H9 (cell line): ENCODE data around the gene CNGB1. TPM values are rescaled to one million over a fixed set of nuclear protein-coding genes. Genes with fewer than 3 reads are reported as not detected.

Experiments used
- DNase-seq: peaks from one replicate; pipeline ENCODE4 v3.0.0-alpha.2; 2017
- H2AFZ ChIP-seq: one replicate; pipeline ENCODE4 v1.6.1; 2013; ENCODE audit warnings: mild to moderate bottlenecking, low read length, control low read depth, moderate library complexity
- H2AK5ac ChIP-seq: 2 replicates; pipeline ENCODE4 v1.6.1; 2013; ENCODE audit warnings: low read length, control low read depth, mixed read lengths; ENCODE audit not compliant: insufficient read length
- H2BK120ac ChIP-seq: one replicate; pipeline ENCODE4 v1.6.1; 2013; ENCODE audit warnings: low read depth, mild to moderate bottlenecking, low read length, control low read depth, inconsistent platforms; ENCODE audit not compliant: poor library complexity, severe bottlenecking
- H2BK12ac ChIP-seq: 2 replicates; pipeline ENCODE4 v1.6.1; 2013; ENCODE audit warnings: low read length, control low read depth, mixed read lengths, low read depth; ENCODE audit not compliant: insufficient read length
- H2BK15ac ChIP-seq: 2 replicates; pipeline ENCODE4 v1.6.1; 2013; ENCODE audit warnings: low read depth, low read length, control low read depth
- H2BK20ac ChIP-seq: one replicate; pipeline ENCODE4 v1.6.1; 2013; ENCODE audit warnings: low read depth, mild to moderate bottlenecking, low read length, control low read depth, inconsistent platforms; ENCODE audit not compliant: poor library complexity, severe bottlenecking
- H2BK5ac ChIP-seq: 2 replicates; pipeline ENCODE4 v1.6.1; 2013; ENCODE audit warnings: low read length, control low read depth, mixed read lengths; ENCODE audit not compliant: insufficient read length
- H3K14ac ChIP-seq: 2 replicates; pipeline ENCODE4 v1.6.1; 2013; ENCODE audit warnings: low read length, control low read depth; ENCODE audit not compliant: insufficient read depth
- H3K18ac ChIP-seq: 2 replicates; pipeline ENCODE4 v1.6.1; 2013; ENCODE audit warnings: low read depth, mild to moderate bottlenecking, mixed read lengths, low read length, control low read depth; ENCODE audit not compliant: insufficient read length
- H3K23ac ChIP-seq: 2 replicates; pipeline ENCODE4 v1.6.1; 2013; ENCODE audit warnings: low read length, control low read depth, mixed read lengths, low read depth; ENCODE audit not compliant: insufficient read length
- H3K23me2 ChIP-seq: 2 replicates; pipeline ENCODE4 v1.6.1; 2013; ENCODE audit warnings: low read depth, mild to moderate bottlenecking, mixed read lengths, low read length, control low read depth; ENCODE audit not compliant: insufficient read length, poor library complexity, severe bottlenecking
- H3K27ac ChIP-seq: 2 replicates; pipeline ENCODE4 v1.5.1; 2013; ENCODE audit warnings: low read length, control low read depth, mixed read lengths, low read depth; ENCODE audit not compliant: insufficient read length
- H3K27me3 ChIP-seq: 2 replicates; pipeline ENCODE4 v1.6.1; 2013; ENCODE audit warnings: low read length, control low read depth, inconsistent platforms; ENCODE audit not compliant: insufficient read depth
- H3K4ac ChIP-seq: 2 replicates; pipeline ENCODE4 v1.6.1; 2013; ENCODE audit warnings: low read depth, mild to moderate bottlenecking, control low read depth, inconsistent platforms, low read length, moderate library complexity
- H3K4me1 ChIP-seq: 2 replicates; pipeline ENCODE4 v1.6.1; 2013; ENCODE audit warnings: low read length, control low read depth, inconsistent platforms; ENCODE audit not compliant: insufficient read depth
- H3K4me2 ChIP-seq: 2 replicates; pipeline ENCODE4 v1.6.1; 2013; ENCODE audit warnings: low read length, control low read depth, mixed read lengths; ENCODE audit not compliant: insufficient read length, insufficient read depth
- H3K56ac ChIP-seq: 2 replicates; pipeline ENCODE4 v1.6.1; 2013; ENCODE audit warnings: low read depth, mild to moderate bottlenecking, mixed read lengths, low read length, control low read depth; ENCODE audit not compliant: insufficient read length
- H3K79me1 ChIP-seq: 2 replicates; pipeline ENCODE4 v1.6.1; 2013; ENCODE audit warnings: low read depth, mild to moderate bottlenecking, moderate library complexity, low read length, control low read depth, inconsistent platforms; ENCODE audit not compliant: insufficient read depth, poor library complexity, severe bottlenecking
- H3K79me2 ChIP-seq: 2 replicates; pipeline ENCODE4 v1.6.1; 2013; ENCODE audit warnings: low read length, control low read depth, inconsistent platforms; ENCODE audit not compliant: insufficient read depth
- H3K9ac ChIP-seq: 2 replicates; pipeline ENCODE4 v1.6.1; 2013; ENCODE audit warnings: low read length, control low read depth, mixed read lengths; ENCODE audit not compliant: insufficient read length; ENCODE audit errors: extremely low read depth
- H3K9me3 ChIP-seq: one replicate; pipeline ENCODE4 v1.6.1; 2013; ENCODE audit warnings: low read depth, low read length, inconsistent platforms; ENCODE audit not compliant: control insufficient read depth
- H3T11ph ChIP-seq: one replicate; pipeline ENCODE4 v1.6.1; 2013; ENCODE audit warnings: mild to moderate bottlenecking, low read length, control low read depth, inconsistent platforms
- H4K20me1 ChIP-seq: one replicate; pipeline ENCODE4 v1.6.1; 2013; ENCODE audit not compliant: control insufficient read depth, insufficient read length, insufficient read depth
- H4K5ac ChIP-seq: 2 replicates; pipeline ENCODE4 v1.6.1; 2013; ENCODE audit warnings: low read depth, mild to moderate bottlenecking, mixed read lengths, low read length, control low read depth; ENCODE audit not compliant: insufficient read length
- H4K8ac ChIP-seq: replicated peaks from 2 replicates; pipeline ENCODE4 v1.6.1; 2013; ENCODE audit warnings: low read length, control low read depth, mixed read lengths, low read depth; ENCODE audit not compliant: insufficient read length
- H4K91ac ChIP-seq: 2 replicates; pipeline ENCODE4 v1.6.1; 2013; ENCODE audit warnings: low read depth, mild to moderate bottlenecking, moderate library complexity, mixed read lengths, low read length, control low read depth; ENCODE audit not compliant: insufficient read length
- H3K27ac Mint-ChIP-seq, 3 experiments: 2 replicates in 2 of 3; 3 replicates in 1 of 3; pipeline ENCODE4 v1.8.0; 2020 to 2021; ENCODE audit warnings: mixed read lengths in 3 of 3, mild to moderate bottlenecking in 1 of 3, moderate library complexity in 1 of 3
- H3K27me3 Mint-ChIP-seq: 2 replicates; pipeline ENCODE4 v1.8.0; 2021; ENCODE audit warnings: low read depth, mild to moderate bottlenecking, moderate library complexity, mixed read lengths
- H3K36me3 Mint-ChIP-seq, 3 experiments: 2 replicates in 2 of 3; 3 replicates in 1 of 3; pipeline ENCODE4 v1.8.0; 2020 to 2021; ENCODE audit warnings: low read depth in 3 of 3, mixed read lengths in 3 of 3; ENCODE audit not compliant: insufficient read depth in 1 of 3
- H3K4me1 Mint-ChIP-seq, 2 experiments: 2 replicates each; pipeline ENCODE4 v1.8.0; 2020; ENCODE audit warnings: mixed read lengths in 2 of 2
- H3K4me3 Mint-ChIP-seq, 2 experiments: 2 replicates in 1 of 2; 3 replicates in 1 of 2; pipeline ENCODE4 v1.8.0; 2020 to 2021; ENCODE audit warnings: mild to moderate bottlenecking in 2 of 2, mixed read lengths in 2 of 2, moderate library complexity in 1 of 2
- H3K9me3 Mint-ChIP-seq, 2 experiments: 2 replicates in 1 of 2; 3 replicates in 1 of 2; pipeline ENCODE4 v1.8.0; 2020; ENCODE audit warnings: mild to moderate bottlenecking in 2 of 2, mixed read lengths in 2 of 2, moderate library complexity in 1 of 2
- CTCF ChIP-seq: fragments of 200-600 bp; sonication (generic); conservative IDR thresholded peaks from 3 replicates; pipeline ENCODE4 v1.8.0; 2021; ENCODE audit warnings: antibody characterized with exemption, mild to moderate bottlenecking
- WGBS: extraction: QIAGEN DNeasy Blood & Tissue Kit; methylation state at CpG from one replicate; pipeline ENCODE4 v1.1.7; 2013; ENCODE audit warnings: missing lambda C conversion rate, low lambda C conversion rate, mixed read lengths; ENCODE audit not compliant: insufficient read length; ENCODE audit errors: extremely low coverage; 5-methylcytosine and 5-hydroxymethylcytosine counted together
- total RNA-seq: library from RNA; stranded (reverse); gene quantifications from 2 replicates; pipeline ENCODE4 v1.2.1, GENCODE V29; 2021

Gene CNGB1
- total RNA-seq, 1 experiment from 2014 or later: not detected

GRCh38 chr16:57959121-57959520, 11.8 kb downstream of the CNGB1 start:
- peaks cover 16 to 29% of the 10 kb centered on the region in 2 experiments; a peak in 3 of 4 replicates for H3K4me1 Mint-ChIP-seq
- no peaks in the 10 kb centered on the region for H3K27me3 ChIP-seq
- no peak overlapping the region for H3K14ac ChIP-seq
- no peak overlapping the region for H4K5ac ChIP-seq
- no peak overlapping the region for H2BK20ac ChIP-seq
- H2BK5ac ChIP-seq: no peak overlapping the region
- no peaks in the 10 kb centered on the region for H3K79me2 ChIP-seq
- H3K4ac ChIP-seq: no peak overlapping the region
- no peaks in the 10 kb centered on the region for H3K9me3 ChIP-seq
- H2AK5ac ChIP-seq: no peak overlapping the region
- no peak for TF ChIP-seq CTCF
- no peaks in the 10 kb centered on the region for H3K9me3 Mint-ChIP-seq
- peak overlapping the region in 1 of 3 experiments; percentile 89; a peak in 2 of 7 replicates for H3K27ac Mint-ChIP-seq
- H4K8ac ChIP-seq: no peak overlapping the region
- no peaks in the 10 kb centered on the region for H4K20me1 ChIP-seq
- H3K27me3 Mint-ChIP-seq: no peaks in the 10 kb centered on the region; the same call in 1 of the 2 replicates
- no peaks in the 10 kb centered on the region for H3K23me2 ChIP-seq
- WGBS: no CpG with 5 or more reads among the region's 8 CpGs
- no peaks in the 10 kb centered on the region for H3K36me3 Mint-ChIP-seq
- H3K4me2 ChIP-seq: no peak overlapping the region
- H3K56ac ChIP-seq: no peak overlapping the region
- no peak overlapping the region for H2AFZ ChIP-seq
- no peak overlapping the region for H3K23ac ChIP-seq
- H3K27ac ChIP-seq: no peak overlapping the region
- H4K91ac ChIP-seq: no peak overlapping the region
- H2BK120ac ChIP-seq: no peak overlapping the region
- H3K18ac ChIP-seq: no peak overlapping the region
- H3K4me1 ChIP-seq: no peaks in the 10 kb centered on the region
- no peak overlapping the region for H2BK15ac ChIP-seq
- H2BK12ac ChIP-seq: no peak overlapping the region
- DNase-seq: no peak
- no peak overlapping the region for H3K4me3 Mint-ChIP-seq
- H3K79me1 ChIP-seq: no peaks in the 10 kb centered on the region
- H3T11ph ChIP-seq: no peak overlapping the region
- H3K9ac ChIP-seq: no peak overlapping the region
